Measurements from ENCODE around the gene MAPKBP1.
A peak's percentile ranks its signal among the peaks of the same experiment; 100 is the strongest.

The MAPKBP1 gene

DNA sequence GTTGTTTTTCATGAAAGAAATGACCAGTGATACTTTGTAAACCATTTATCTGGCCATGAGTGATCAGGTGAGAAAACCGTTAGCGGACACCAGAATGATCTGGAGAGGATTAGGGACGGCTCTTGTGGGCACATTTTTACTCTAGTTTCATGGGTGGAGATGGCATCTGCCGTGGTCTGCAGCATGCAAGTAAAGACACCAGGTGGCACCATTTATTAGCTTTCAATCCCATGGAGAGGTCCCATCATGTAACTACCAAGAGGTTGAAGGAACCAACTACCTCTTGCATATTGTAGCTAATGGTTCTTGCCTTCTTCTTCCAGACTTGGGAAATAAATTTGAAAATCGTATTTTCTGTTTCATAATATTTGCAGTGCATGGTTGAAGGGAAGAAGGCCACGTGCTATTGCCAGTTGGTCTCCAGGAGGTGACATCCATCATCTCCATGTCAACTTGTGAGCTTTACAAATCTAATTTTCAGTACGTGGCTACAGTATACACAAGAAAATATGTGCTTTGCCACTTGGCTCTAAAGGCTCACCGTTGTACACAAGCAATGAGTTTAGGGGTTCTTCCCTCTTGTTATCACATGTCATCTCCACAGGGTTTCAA, 1.5 kb upstream of the MAPKBP1 start:
- TF ChIP-seq, protein P1, sequence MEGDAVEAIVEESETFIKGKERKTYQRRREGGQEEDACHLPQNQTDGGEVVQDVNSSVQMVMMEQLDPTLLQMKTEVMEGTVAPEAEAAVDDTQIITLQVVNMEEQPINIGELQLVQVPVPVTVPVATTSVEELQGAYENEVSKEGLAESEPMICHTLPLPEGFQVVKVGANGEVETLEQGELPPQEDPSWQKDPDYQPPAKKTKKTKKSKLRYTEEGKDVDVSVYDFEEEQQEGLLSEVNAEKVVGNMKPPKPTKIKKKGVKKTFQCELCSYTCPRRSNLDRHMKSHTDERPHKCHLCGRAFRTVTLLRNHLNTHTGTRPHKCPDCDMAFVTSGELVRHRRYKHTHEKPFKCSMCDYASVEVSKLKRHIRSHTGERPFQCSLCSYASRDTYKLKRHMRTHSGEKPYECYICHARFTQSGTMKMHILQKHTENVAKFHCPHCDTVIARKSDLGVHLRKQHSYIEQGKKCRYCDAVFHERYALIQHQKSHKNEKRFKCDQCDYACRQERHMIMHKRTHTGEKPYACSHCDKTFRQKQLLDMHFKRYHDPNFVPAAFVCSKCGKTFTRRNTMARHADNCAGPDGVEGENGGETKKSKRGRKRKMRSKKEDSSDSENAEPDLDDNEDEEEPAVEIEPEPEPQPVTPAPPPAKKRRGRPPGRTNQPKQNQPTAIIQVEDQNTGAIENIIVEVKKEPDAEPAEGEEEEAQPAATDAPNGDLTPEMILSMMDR (tag by site-specific recombination; IDR thresholded peaks at IDR 0.05) = peak; percentile 60
- TF ChIP-seq, protein P2, sequence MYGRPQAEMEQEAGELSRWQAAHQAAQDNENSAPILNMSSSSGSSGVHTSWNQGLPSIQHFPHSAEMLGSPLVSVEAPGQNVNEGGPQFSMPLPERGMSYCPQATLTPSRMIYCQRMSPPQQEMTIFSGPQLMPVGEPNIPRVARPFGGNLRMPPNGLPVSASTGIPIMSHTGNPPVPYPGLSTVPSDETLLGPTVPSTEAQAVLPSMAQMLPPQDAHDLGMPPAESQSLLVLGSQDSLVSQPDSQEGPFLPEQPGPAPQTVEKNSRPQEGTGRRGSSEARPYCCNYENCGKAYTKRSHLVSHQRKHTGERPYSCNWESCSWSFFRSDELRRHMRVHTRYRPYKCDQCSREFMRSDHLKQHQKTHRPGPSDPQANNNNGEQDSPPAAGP (tag by site-specific recombination; IDR thresholded peaks at IDR 0.05) = no peak
- TF ChIP-seq, protein P3, sequence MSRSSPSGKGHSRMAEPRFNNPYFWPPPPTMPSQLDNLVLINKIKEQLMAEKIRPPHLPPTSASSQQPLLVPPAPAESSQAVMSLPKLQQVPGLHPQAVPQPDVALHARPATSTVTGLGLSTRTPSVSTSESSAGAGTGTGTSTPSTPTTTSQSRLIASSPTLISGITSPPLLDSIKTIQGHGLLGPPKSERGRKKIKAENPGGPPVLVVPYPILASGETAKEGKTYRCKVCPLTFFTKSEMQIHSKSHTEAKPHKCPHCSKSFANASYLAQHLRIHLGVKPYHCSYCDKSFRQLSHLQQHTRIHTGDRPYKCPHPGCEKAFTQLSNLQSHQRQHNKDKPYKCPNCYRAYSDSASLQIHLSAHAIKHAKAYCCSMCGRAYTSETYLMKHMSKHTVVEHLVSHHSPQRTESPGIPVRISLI (tag by site-specific recombination; IDR thresholded peaks at IDR 0.05) = 0 out of 2 replicates have a peak, but pooled peaks have one; percentile 0
- TF ChIP-seq ZNF654 (tag by site-specific recombination; IDR thresholded peaks at IDR 0.05; ENCODE audit: low read depth) (peak; percentile 72), ZNF660 (tag by site-specific recombination; IDR thresholded peaks at IDR 0.05) (0 out of 2 replicates have a peak, but pooled peaks have one; percentile 12)
- POLR2A ChIA-PET = no interaction called here
- Histone ChIP-seq H3K36me3 (ENCODE audit: control insufficient read depth in 2 of 2, insufficient read depth in 1 of 2, low read length in 2 of 2) (peaks cover 0 to 3% of the 10 kb centered on the region in 2 experiments; a peak in 1 of 3 replicates), H3K27ac (ENCODE audit: extremely low read depth, low read depth, low read length) (no peak overlapping the region), H3K4me1 (ENCODE audit: control insufficient read depth, insufficient read depth, low read length) (peaks cover 3% of the 10 kb centered on the region; the same call in 1 of the 2 replicates), H3K4me3 (ENCODE audit: low read depth, low read length) (no peak overlapping the region), H3K9me3 (ENCODE audit: control insufficient read depth, insufficient read depth, low read depth, low read length) (no peaks in the 10 kb centered on the region)
- CTCF ChIA-PET = interaction anchor here (0.6 to 7.2 kb wide), 16 partner anchors 16 to 215 kb away, joined by 3 to 100 read pairs (median 4); no protein-coding TSS in a partner anchor

DNA sequence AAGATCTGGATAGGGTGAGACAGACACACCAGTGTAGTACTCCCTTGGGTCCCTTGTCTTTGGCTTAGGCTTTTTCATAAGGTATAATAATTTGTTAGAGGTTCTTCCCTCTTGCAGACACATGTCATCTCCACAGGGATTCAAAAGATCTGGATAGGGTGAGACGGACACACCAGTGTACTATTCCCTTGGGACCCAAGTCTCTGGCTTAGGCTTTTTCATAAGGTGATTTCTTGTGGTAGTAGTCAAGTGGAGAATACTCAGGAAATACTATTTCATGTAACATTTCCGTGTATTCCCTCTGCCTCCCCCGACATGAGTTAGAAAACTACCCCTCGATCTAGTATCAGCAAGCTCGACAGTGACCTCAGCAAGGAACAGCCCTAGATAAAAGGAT, 954 bp upstream of the MAPKBP1 start:
- Histone ChIP-seq H3K27ac (ENCODE audit: extremely low read depth, low read depth, low read length) (peak overlapping the region; percentile 56; the same call in 1 of the 2 replicates), H3K4me3 (ENCODE audit: low read depth, low read length) (no peak overlapping the region), H3K9me3 (ENCODE audit: control insufficient read depth, insufficient read depth, low read depth, low read length) (no peaks in the 10 kb centered on the region), H3K4me1 (ENCODE audit: control insufficient read depth, insufficient read depth, low read length) (peaks cover 3% of the 10 kb centered on the region; the same call in 1 of the 2 replicates), H3K36me3 (ENCODE audit: control insufficient read depth in 2 of 2, insufficient read depth in 1 of 2, low read length in 2 of 2) (peaks cover 0 to 3% of the 10 kb centered on the region in 2 experiments; a peak in 1 of 3 replicates)
- CTCF ChIA-PET = interaction anchor here (0.6 to 7.2 kb wide), 20 partner anchors 11 to 215 kb away, joined by 3 to 100 read pairs (median 4); no protein-coding TSS in a partner anchor
- TF ChIP-seq ZFHX2 (tag by site-specific recombination; conservative IDR thresholded peaks at IDR 0.05) (no peak), ZSCAN23 (tag by site-specific recombination; IDR thresholded peaks at IDR 0.05) (no peak), ZNF223 (tag by site-specific recombination; IDR thresholded peaks at IDR 0.05) (no peak), BCL11B (tag by site-specific recombination; IDR thresholded peaks at IDR 0.05; ENCODE audit: low read depth) (no peak), ZNF791 (tag by site-specific recombination; IDR thresholded peaks at IDR 0.05) (no peak), ZNF768 (tag by site-specific recombination; IDR thresholded peaks at IDR 0.05) (no peak), MEIS1 (CRISPR knock-in tag; IDR thresholded peaks at IDR 0.05; ENCODE audit: borderline replicate concordance) (no peak), GLI2 (tag by site-specific recombination; IDR thresholded peaks at IDR 0.05; ENCODE audit: borderline replicate concordance, low read depth) (no peak)
- POLR2A ChIA-PET = interaction anchor here (0.6 to 1.6 kb wide), 7 partner anchors 11 to 199 kb away, joined by 3 to 8 read pairs (median 4); partner anchors contain the start of gene EHD4

DNA sequence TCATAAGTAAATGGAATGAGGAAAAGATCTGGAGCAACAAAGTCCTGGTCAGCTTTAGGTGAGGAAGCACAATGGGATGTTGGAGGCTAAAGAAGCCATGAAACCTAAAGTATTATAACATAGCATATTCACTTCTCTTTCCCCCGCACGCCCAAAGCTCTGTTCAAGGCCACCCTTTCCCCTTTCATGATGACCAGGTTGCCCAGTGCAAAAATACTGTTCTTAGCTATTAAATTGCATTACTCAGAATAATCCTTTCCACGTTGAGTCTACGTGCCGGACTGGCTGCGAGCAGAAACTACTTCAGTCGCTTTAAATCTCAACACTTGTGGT, 589 bp upstream of the MAPKBP1 start:
- TF ChIP-seq, protein P4, sequence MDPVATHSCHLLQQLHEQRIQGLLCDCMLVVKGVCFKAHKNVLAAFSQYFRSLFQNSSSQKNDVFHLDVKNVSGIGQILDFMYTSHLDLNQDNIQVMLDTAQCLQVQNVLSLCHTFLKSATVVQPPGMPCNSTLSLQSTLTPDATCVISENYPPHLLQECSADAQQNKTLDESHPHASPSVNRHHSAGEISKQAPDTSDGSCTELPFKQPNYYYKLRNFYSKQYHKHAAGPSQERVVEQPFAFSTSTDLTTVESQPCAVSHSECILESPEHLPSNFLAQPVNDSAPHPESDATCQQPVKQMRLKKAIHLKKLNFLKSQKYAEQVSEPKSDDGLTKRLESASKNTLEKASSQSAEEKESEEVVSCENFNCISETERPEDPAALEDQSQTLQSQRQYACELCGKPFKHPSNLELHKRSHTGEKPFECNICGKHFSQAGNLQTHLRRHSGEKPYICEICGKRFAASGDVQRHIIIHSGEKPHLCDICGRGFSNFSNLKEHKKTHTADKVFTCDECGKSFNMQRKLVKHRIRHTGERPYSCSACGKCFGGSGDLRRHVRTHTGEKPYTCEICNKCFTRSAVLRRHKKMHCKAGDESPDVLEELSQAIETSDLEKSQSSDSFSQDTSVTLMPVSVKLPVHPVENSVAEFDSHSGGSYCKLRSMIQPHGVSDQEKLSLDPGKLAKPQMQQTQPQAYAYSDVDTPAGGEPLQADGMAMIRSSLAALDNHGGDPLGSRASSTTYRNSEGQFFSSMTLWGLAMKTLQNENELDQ (tag by site-specific recombination; IDR thresholded peaks at IDR 0.05; ENCODE audit: low read depth) = no peak
- TF ChIP-seq ZNF626 (tag by site-specific recombination; IDR thresholded peaks at IDR 0.05) (no peak), GFI1B (tag by site-specific recombination; IDR thresholded peaks at IDR 0.05) (0 out of 2 replicates have a peak, but pooled peaks have one; percentile 49)
- ChIA-PET CTCF (interaction anchor here (0.6 to 7.2 kb wide), 16 partner anchors 11 to 216 kb away, joined by 3 to 100 read pairs (median 4); no protein-coding TSS in a partner anchor), POLR2A (interaction anchor here (0.6 to 1.6 kb wide), 13 partner anchors 10 to 230 kb away, joined by 3 to 8 read pairs (median 4); partner anchors contain the start of genes EHD4 and RPAP1)
- Histone ChIP-seq H3K9me3 (ENCODE audit: control insufficient read depth, insufficient read depth, low read depth, low read length) (no peaks in the 10 kb centered on the region), H3K4me3 (ENCODE audit: low read depth, low read length) (peak overlapping the region; percentile 69; the same call in 1 of the 2 replicates), H3K27ac (ENCODE audit: extremely low read depth, low read depth, low read length) (peak overlapping the region; percentile 56), H3K4me1 (ENCODE audit: control insufficient read depth, insufficient read depth, low read length) (peaks cover 3% of the 10 kb centered on the region; the same call in 1 of the 2 replicates), H3K36me3 (ENCODE audit: control insufficient read depth in 2 of 2, insufficient read depth in 1 of 2, low read length in 2 of 2) (peaks cover 0 to 3% of the 10 kb centered on the region in 2 experiments; a peak in 1 of 3 replicates)
